NCI-H2081 treated with DMSO at 0.1 percent for 48 hours (cell line): Measurements from ENCODE around the gene RHBDD1.

Experiments used
- DNase-seq: peaks from one replicate; lab custom pipeline; 2025; lab: John Stamatoyannopoulos, UW

RHBDD1 gene

DNA sequence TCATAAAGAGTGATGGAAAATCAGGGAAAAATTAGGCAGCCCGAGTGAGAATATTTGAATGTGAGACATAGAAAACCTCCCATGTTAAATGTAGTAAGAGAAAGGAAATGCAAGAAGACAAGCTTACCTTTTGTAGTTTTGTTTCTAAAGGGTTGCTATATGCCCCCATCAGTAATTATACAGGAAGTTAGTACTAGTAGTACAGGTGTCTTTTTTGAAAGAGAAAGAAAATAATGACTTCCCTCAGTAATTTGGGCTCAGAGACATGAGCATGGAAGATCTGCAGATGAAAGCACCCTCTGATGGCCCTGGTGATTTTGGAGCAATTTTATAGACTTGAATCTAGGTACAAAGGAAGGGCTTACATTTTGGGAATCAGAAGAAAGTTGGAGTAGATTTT, 80.8 kb downstream of the RHBDD1 start:
- no peak for DNase-seq

GRCh38 chr2:226932443-226932842, 96.6 kb downstream of the RHBDD1 start:
- DNase-seq = no peak

DNA sequence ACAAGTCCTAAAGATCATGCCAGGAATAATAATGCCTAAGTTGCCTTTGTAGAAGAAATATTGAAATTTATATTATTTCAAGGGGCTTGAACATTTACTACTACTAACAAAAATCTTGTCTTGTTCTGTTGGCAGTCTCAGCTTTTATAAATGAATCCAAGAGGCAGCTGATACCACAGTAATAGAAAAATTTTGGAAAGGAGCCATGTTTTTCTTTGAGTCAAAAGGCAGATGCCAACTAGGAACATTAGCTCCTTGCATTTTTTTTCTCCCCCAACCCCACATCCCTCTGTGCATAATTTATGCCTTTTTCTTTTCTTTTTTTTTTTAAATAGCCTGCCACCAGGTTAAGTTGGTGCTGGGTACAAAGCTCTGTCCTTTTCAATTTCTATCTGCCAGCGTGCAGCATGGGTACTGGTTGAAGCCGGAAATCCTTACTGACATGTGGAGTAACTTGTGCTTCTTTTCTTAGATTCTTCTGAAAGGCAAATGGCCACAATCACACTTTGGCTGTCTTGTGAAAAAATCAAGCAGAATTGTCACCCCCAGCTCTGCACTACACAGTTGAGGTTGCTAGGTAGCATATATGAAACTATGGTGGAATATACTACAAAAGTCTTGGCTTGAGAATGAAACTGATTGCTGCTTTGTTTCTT, 98.8 kb downstream of the RHBDD1 start:
- no peak for DNase-seq

GRCh38 chr2:226943862-226944620, 108.2 kb downstream of the RHBDD1 start:
- DNase-seq = no peak

DNA sequence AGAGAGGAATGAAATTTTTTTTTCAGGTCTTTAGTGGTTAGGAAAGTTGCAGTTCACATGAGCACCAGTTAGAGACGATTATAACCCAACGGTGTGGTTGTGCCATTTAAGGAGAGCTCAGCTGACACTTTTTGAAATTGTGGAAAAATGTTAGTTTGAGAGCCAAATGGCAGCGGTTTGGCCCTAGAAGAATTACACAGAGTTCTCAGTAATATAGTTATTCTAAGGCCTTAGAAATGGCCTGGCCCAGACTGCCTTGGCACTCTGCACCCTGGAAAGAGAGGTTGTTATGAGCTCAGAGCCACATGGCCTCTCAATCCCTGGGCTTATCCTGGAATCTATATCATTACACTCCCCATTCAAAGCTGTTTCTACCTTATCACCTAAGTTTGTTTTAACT, 117.4 kb downstream of the RHBDD1 start:
- DNase-seq = no peak

- DNase-seq = no peak
Observed at GRCh38 chr2:226953826-226954225, 118.0 kb downstream of the RHBDD1 start.

DNA sequence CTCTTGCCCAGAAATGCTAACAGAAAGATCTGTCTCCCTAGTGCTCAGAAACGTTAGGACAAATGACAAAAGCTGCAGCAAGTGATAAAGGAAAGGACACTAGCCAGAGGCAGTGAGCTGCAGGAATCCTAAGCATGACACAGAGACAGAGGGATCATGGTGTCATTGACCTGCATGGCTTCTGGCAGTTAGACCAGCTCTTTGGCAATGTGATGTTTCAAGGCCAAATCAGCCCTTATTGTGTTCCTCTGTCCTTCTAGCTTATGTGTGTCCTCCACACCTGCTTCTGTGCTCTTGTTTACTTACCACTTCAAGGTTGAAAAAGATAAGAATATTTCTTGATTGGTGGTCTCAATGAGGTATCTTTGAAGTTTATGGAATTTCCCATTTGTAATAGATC, 120.8 kb downstream of the RHBDD1 start:
- no peak for DNase-seq

- DNase-seq = no peak
Observed at GRCh38 chr2:226959418-226959817, 123.6 kb downstream of the RHBDD1 start.

- no peak for DNase-seq
Observed at GRCh38 chr2:226962176-226962773, 126.4 kb downstream of the RHBDD1 start.

DNA sequence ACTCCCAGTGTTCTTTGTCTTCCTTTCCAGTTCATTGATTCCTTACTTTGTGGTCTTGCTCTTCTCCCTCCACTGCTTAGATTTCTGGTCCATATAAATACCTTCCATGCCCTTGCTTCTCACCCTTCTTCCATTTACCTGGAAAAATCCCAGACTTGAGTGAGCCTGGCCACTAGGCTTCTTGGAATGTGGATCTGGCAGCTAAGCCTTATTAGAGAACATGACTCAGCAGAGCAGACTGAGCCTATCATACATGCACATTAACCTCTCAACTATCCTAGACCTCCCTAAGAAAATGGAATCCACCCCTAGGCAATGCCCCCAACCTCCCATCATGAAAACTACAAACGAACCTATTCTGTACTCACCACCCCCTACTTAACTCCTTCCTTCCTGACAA, 127.7 kb downstream of the RHBDD1 start:
- no peak for DNase-seq

- DNase-seq = no peak
Observed at GRCh38 chr2:226965376-226965775, 129.5 kb downstream of the RHBDD1 start.

DNA sequence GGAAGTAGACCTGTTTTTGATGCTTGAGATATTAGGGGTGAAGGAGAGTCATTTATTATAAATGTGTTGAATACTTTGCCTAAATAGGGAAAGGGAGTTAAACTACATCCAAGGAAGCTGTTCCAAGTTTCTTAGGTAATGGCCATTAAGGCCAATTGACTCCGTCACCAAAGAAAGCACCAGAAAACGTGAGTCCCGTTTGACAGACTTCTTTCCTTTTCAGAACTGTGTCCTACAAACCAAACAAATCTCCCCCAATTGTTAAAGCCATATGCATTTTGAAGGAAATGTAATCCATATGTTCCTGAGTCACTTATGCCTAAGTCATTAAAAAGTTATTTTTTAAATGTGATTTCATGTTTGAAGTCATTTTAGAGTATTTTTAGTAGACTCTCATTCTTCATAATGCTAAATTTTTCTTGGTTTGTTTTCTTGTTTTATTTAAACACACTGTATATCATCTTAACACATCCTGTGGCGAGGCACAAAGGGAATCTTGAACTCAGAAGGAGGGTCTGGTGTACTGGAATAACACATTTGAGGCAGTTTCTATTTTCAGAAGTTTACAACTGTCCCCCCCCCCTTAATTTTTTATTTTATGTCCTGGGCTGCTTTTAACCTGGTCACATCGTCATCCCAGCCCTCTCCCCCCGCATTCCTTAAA, 133.7 kb downstream of the RHBDD1 start:
- no peak for DNase-seq

- DNase-seq = no peak
Observed at GRCh38 chr2:226970362-226970761, 134.5 kb downstream of the RHBDD1 start.

GRCh38 chr2:226971084-226971483, 135.2 kb downstream of the RHBDD1 start:
- no peak for DNase-seq

- DNase-seq = no peak
Observed at GRCh38 chr2:226971770-226972169, 135.9 kb downstream of the RHBDD1 start.

GRCh38 chr2:226973816-226974215, 138.0 kb downstream of the RHBDD1 start:
- DNase-seq = no peak

- no peak for DNase-seq
Observed at GRCh38 chr2:226977775-226978190, 141.9 kb downstream of the RHBDD1 start.

DNA sequence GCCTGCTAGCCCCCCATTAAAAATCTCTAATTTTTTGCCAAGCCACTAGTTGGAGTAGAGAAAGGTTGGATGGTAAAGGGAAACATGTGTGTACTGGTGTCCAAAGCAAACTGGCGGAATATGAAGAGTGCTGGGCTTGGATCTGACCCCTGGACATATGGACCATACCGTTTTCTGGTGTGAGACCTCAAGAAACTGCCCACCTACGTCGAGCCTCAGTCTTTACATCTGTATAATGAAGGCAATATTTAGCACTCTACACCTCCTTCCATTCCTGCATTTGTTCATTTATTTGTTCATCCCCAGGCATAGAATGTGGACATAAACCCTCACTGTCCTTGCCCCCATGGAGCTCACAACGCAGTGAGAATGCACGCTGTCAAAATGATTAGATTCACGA, 142.4 kb downstream of the RHBDD1 start:
- no peak for DNase-seq

- DNase-seq = no peak
Observed at GRCh38 chr2:226979004-226979403, 143.2 kb downstream of the RHBDD1 start.

GRCh38 chr2:226981791-226982326, 146.0 kb downstream of the RHBDD1 start:
- peak; percentile 35 for DNase-seq

DNA sequence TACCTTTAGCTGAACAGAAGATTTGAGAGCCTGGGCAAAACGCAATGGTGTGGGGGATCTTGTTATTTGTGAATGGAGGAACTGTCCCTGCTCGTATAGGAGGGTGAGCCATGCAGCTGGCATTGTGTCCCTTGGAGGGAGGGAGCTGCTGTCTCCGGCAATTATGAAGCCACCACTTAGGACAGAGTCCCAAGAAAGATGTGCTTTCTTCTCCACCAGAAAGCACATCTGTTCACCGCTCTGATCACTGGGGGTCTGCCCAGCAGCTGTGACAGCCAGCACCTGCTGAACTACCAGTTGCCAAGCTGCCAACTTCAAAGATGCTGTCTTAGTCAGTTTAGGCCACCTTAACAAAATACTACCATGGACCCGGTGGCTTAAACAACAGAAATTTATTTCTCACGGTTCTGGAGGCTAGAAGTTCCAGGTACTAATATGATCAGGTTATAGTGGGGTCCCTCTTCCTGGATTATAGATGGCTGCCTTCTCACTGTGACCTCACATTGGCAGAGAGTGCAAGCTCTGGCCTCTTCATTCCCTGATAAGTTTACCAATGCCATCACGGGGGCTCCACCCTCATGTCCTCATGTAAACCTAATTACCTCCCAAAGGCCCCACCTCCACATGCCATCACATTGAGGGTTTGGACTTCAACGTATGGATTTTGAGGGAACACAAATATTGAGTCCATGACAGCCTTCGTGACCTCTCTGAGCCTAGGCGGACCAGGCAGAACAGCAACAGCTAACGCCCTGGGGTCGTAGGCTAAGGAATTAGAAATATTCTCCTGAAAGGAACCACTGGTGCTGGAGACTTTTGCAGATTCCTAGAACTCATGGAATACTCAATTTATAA, 148.3 kb downstream of the RHBDD1 start:
- no peak for DNase-seq
